Liver (tissue), 9 donors: ENCODE data around the gene ZNF740. TPM values are rescaled to one million over a fixed set of nuclear protein-coding genes. Genes with fewer than 3 reads are reported as not detected.

Experiments
- DNase-seq: peaks from one replicate; pipeline ENCODE4 v3.0.0-alpha.2; 2017; ENCODE audit warnings: low spot score
- H3K27ac ChIP-seq, 2 donors: one replicate each; pipeline ENCODE4 v1.7.0; 2013; ENCODE audit warnings: inconsistent platforms in 2 of 2, low read length in 2 of 2, control low read depth in 1 of 2, low read depth in 1 of 2, mild to moderate bottlenecking in 1 of 2
- H3K27me3 ChIP-seq, 4 donors: one replicate each; pipeline versions ENCODE4 v1.6.1 to v1.7.0; 2013; ENCODE audit warnings: low read length in 3 of 4, inconsistent platforms in 1 of 4, mild to moderate bottlenecking in 1 of 4, moderate library complexity in 1 of 4; ENCODE audit not compliant: control insufficient read depth in 4 of 4, insufficient read depth in 4 of 4
- H3K36me3 ChIP-seq, 4 donors: one replicate each; pipeline versions ENCODE4 v1.6.1 to v1.7.0; 2013; ENCODE audit warnings: low read length in 3 of 4, mild to moderate bottlenecking in 3 of 4, low read depth in 1 of 4, moderate library complexity in 1 of 4; ENCODE audit not compliant: control insufficient read depth in 4 of 4, insufficient read depth in 3 of 4
- H3K4me1 ChIP-seq, 4 donors: one replicate each; pipeline versions ENCODE4 v1.6.1 to v1.7.0; 2013; ENCODE audit warnings: low read length in 3 of 4, mild to moderate bottlenecking in 3 of 4, moderate library complexity in 1 of 4; ENCODE audit not compliant: control insufficient read depth in 4 of 4, insufficient read depth in 4 of 4
- H3K4me3 ChIP-seq, 3 donors: one replicate each; pipeline versions ENCODE4 v1.6.1 to v1.7.0; 2013; ENCODE audit warnings: low read length in 3 of 3, control low read depth in 1 of 3, low read depth in 1 of 3, mild to moderate bottlenecking in 1 of 3
- H3K9ac ChIP-seq, 2 donors: one replicate each; pipeline ENCODE4 v1.7.0; 2013; ENCODE audit warnings: low read length in 2 of 2, mild to moderate bottlenecking in 2 of 2, moderate library complexity in 2 of 2, control low read depth in 1 of 2, low read depth in 1 of 2
- H3K9me3 ChIP-seq, 4 donors: one replicate each; pipeline versions ENCODE4 v1.6.1 to v1.7.0; 2013; ENCODE audit warnings: low read length in 3 of 4; ENCODE audit not compliant: control insufficient read depth in 4 of 4
- ATF3 ChIP-seq: IDR thresholded peaks from 2 replicates; pipeline ENCODE4 v1.6.1; 2016; ENCODE audit warnings: antibody characterized with exemption
- EGR1 ChIP-seq, 2 donors: IDR thresholded peaks; 2 replicates each; pipeline ENCODE4 v1.6.1; 2016 to 2018; ENCODE audit warnings: antibody characterized with exemption in 2 of 2, low read depth in 2 of 2
- FOXA1 ChIP-seq: IDR thresholded peaks from 2 replicates; pipeline ENCODE4 v1.6.1; 2016; ENCODE audit warnings: antibody characterized with exemption
- HNF4A ChIP-seq, 2 donors: conservative IDR thresholded peaks; 2 replicates each; pipeline ENCODE4 v1.6.1; 2016; ENCODE audit warnings: antibody characterized with exemption in 2 of 2, mild to moderate bottlenecking in 2 of 2
- HNF4G ChIP-seq: IDR thresholded peaks from 2 replicates; pipeline ENCODE4 v1.6.1; 2016; ENCODE audit warnings: antibody characterized with exemption
- JUND ChIP-seq, 2 donors: IDR thresholded peaks; 2 replicates each; pipeline ENCODE4 v1.6.1; 2016; ENCODE audit warnings: antibody characterized with exemption in 2 of 2
- NR2F2 ChIP-seq: IDR thresholded peaks from 2 replicates; pipeline ENCODE4 v1.6.1; 2016; ENCODE audit warnings: antibody characterized with exemption
- RAD21 ChIP-seq, 2 donors: IDR thresholded peaks; 2 replicates each; pipeline ENCODE4 v1.6.1; 2016; ENCODE audit warnings: antibody characterized with exemption in 2 of 2, mild to moderate bottlenecking in 2 of 2
- RXRA ChIP-seq, 2 donors: IDR thresholded peaks; 2 replicates each; pipeline ENCODE4 v1.6.1; 2017 to 2018; ENCODE audit warnings: antibody characterized with exemption in 2 of 2, mild to moderate bottlenecking in 1 of 2
- SP1 ChIP-seq: IDR thresholded peaks from 2 replicates; pipeline ENCODE4 v1.6.1; 2018; ENCODE audit warnings: antibody characterized with exemption, mild to moderate bottlenecking
- TAF1 ChIP-seq: conservative IDR thresholded peaks from 2 replicates; pipeline ENCODE4 v1.6.1; 2016; ENCODE audit warnings: antibody characterized with exemption, mild to moderate bottlenecking
- YY1 ChIP-seq: IDR thresholded peaks from 2 replicates; pipeline ENCODE4 v1.6.1; 2016; ENCODE audit warnings: antibody characterized with exemption, mild to moderate bottlenecking
- ZBTB33 ChIP-seq: IDR thresholded peaks from 2 replicates; pipeline ENCODE4 v1.6.1; 2016; ENCODE audit warnings: antibody characterized with exemption
- WGBS: extraction: QIAGEN DNeasy Blood & Tissue Kit; methylation state at CpG from one replicate; pipeline ENCODE4 v1.1.7; 2013; 5-methylcytosine and 5-hydroxymethylcytosine counted together
- polyA plus RNA-seq, 2 donors: library from polyadenylated mRNA; stranded (reverse) in 1 of 2; unstranded in 1 of 2; fragments of 200-250 nt in 1 of 2; fragments of >200 nt in 1 of 2; fragmentation: Nextera tagmentation in 1 of 2; extraction: Ambion mirVana in 1 of 2; gene quantifications; one replicate each; pipeline versions ENCODE4 v1.2.1 to v1.2.3, GENCODE V29; 2013 to 2015
- total RNA-seq, 2 donors: library from RNA; depleted of rRNA; stranded (reverse); fragments of >200 nt; gene quantifications; one replicate each; pipeline ENCODE4 v1.2.3, GENCODE V29; 2014
- donor health status: healthy.
- donor health status: healthy.
- donor health status: healthy.
- donor health status: healthy.
- donor health status: healthy.

ZNF740 gene
- total and polyA plus RNA-seq, 4 donors = 1.4 to 14.4 (median 6.3) TPM

- H3K4me1 ChIP-seq = peaks cover 8 to 66% (median 52%) of the 10 kb centered on the region in 4 donors
- peak overlapping the region in 1 of 3 donors; percentile 89 for H3K4me3 ChIP-seq
- no peak for DNase-seq
- no peak overlapping the region for H3K27ac ChIP-seq
- no peaks in the 10 kb centered on the region for H3K27me3 ChIP-seq
- H3K36me3 ChIP-seq = peaks cover 0 to 30% (median 20%) of the 10 kb centered on the region in 4 donors
- H3K9ac ChIP-seq = no peak overlapping the region
- TF ChIP-seq HNF4A (conservative IDR thresholded peaks at IDR 0.05) = no peak
- no peak for TF ChIP-seq JUND (IDR thresholded peaks at IDR 0.05)
- no peak for TF ChIP-seq FOXA1
- no peak for TF ChIP-seq ATF3
- TF ChIP-seq TAF1 = no peak
- TF ChIP-seq NR2F2 = no peak
- WGBS = 87% methylated on average over 2 of the region's 2 CpGs
- no peaks in the 10 kb centered on the region for H3K9me3 ChIP-seq
These were observed 1.4 kb downstream of the ZNF740 start for GRCh38 chr12:53181935-53182334.

- Histone ChIP-seq H3K9ac (no peak overlapping the region), H3K27ac (no peak overlapping the region), H3K4me1 (peaks cover 5 to 65% (median 55%) of the 10 kb centered on the region in 4 donors), H3K4me3 (no peak overlapping the region), H3K36me3 (peaks cover 2 to 40% (median 29%) of the 10 kb centered on the region in 4 donors), H3K9me3 (no peaks in the 10 kb centered on the region), H3K27me3 (no peaks in the 10 kb centered on the region)
- DNase-seq = no peak
- WGBS = 36% methylated on average over 2 of the region's 2 CpGs
- no peak for TF ChIP-seq SP1
- no peak for TF ChIP-seq RXRA (IDR thresholded peaks at IDR 0.05)
These were observed 2.4 kb downstream of the ZNF740 start for GRCh38 chr12:53182903-53183302.

- Histone ChIP-seq H3K36me3 (peaks cover 2 to 46% (median 37%) of the 10 kb centered on the region in 4 donors), H3K27me3 (no peaks in the 10 kb centered on the region), H3K4me1 (peaks cover 5 to 62% (median 55%) of the 10 kb centered on the region in 4 donors), H3K9me3 (no peaks in the 10 kb centered on the region), H3K27ac (no peak overlapping the region), H3K9ac (no peak overlapping the region), H3K4me3 (no peak overlapping the region)
- DNase-seq = no peak
- TF ChIP-seq FOXA1 (no peak), RXRA (IDR thresholded peaks at IDR 0.05) (no peak), ATF3 (no peak), TAF1 (no peak), EGR1 (IDR thresholded peaks at IDR 0.05; ENCODE audit: low read depth in 2 of 2) (no peak), YY1 (no peak), RAD21 (IDR thresholded peaks at IDR 0.05) (no peak), NR2F2 (no peak)
- 98% methylated on average over 6 of the region's 6 CpGs for WGBS
These were observed 4.3 kb downstream of the ZNF740 start for GRCh38 chr12:53184828-53185227.

GRCh38 chr12:53185582-53186153 is 5.1 kb downstream of the ZNF740 start:
- Histone ChIP-seq H3K36me3 (peaks cover 2 to 47% (median 37%) of the 10 kb centered on the region in 4 donors), H3K9ac (no peak overlapping the region), H3K9me3 (no peaks in the 10 kb centered on the region), H3K4me3 (no peak overlapping the region), H3K27me3 (no peaks in the 10 kb centered on the region), H3K4me1 (peaks cover 5 to 66% (median 56%) of the 10 kb centered on the region in 4 donors), H3K27ac (no peak overlapping the region)
- DNase-seq = no peak
- TF ChIP-seq ZBTB33 = no peak
- TF ChIP-seq NR2F2 = no peak
- no peak for TF ChIP-seq JUND (IDR thresholded peaks at IDR 0.05)
- peak in 1 of 2 donors; percentile 54 for TF ChIP-seq RAD21 (IDR thresholded peaks at IDR 0.05)
- no peak for TF ChIP-seq HNF4G
- TF ChIP-seq EGR1 (IDR thresholded peaks at IDR 0.05; ENCODE audit: low read depth in 2 of 2) = no peak
- WGBS = 97% methylated on average over 3 of the region's 3 CpGs
